C4-2B (cell line): ENCODE data around the gene DIO3.

ENCODE experiments used
- ZFX ChIP-seq: fragments of 450-650 bp; IDR thresholded peaks from 2 replicates; pipeline ENCODE4 v1.6.1; 2017
- TF ChIP-seq, protein P1 (sequence below): fragments of 450-650 bp; conservative IDR thresholded peaks from 2 replicates; pipeline ENCODE4 v1.5.1; 2017; ENCODE audit warnings: mild to moderate bottlenecking

DNA sequence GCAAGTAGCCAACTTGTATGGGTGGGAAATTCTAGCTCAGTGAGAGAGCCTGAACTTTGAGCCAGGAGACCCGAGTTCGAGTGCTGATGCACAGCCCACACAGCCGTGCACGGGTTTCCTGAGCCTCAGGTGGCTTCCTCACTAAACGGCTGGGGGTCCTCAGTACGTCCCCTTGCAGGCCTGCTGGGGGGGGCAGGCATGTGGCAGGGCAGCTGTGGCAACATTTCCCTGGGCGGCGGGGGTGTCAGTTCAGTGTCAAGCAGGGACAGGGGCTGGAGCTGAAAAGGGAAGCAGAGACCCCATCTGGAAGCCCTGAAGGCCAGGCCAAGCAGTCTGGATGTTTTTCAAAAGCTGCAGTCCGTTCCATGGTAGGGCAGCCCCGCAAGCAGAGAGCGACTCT lies 14.6 kb upstream of the DIO3 start:
- TF ChIP-seq, protein P1, sequence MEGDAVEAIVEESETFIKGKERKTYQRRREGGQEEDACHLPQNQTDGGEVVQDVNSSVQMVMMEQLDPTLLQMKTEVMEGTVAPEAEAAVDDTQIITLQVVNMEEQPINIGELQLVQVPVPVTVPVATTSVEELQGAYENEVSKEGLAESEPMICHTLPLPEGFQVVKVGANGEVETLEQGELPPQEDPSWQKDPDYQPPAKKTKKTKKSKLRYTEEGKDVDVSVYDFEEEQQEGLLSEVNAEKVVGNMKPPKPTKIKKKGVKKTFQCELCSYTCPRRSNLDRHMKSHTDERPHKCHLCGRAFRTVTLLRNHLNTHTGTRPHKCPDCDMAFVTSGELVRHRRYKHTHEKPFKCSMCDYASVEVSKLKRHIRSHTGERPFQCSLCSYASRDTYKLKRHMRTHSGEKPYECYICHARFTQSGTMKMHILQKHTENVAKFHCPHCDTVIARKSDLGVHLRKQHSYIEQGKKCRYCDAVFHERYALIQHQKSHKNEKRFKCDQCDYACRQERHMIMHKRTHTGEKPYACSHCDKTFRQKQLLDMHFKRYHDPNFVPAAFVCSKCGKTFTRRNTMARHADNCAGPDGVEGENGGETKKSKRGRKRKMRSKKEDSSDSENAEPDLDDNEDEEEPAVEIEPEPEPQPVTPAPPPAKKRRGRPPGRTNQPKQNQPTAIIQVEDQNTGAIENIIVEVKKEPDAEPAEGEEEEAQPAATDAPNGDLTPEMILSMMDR: no peak
- no peak for TF ChIP-seq ZFX
